Amniotic stem cell (primary cell): ENCODE measurements around the gene CFL1.

Experiments
- DNase-seq: peaks from one replicate; lab custom pipeline; 2025; lab: John Stamatoyannopoulos, UW

The CFL1 gene

DNA sequence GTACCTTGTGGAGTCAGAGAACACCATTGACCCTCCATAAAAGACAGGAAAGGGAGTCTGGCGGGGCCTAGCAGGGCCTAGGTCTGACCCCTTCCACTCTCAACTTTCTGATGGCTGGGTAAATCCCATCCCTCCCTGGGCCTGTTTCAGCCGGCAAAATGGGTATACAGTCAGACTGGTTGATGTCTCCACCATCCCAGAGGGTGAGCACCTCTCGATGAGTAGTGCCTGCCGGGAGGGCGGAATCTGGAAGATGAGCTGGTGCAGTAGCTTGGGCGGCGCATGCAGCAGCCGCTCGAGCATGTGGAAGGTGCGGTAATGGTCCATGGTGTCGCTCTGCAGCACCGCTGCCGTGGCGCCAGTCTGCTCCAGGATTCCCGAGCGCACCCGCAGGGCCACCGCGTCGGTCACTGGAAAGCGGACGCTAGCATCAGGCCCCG lies 29.8 kb upstream of the CFL1 start:
- no peak for DNase-seq

DNA sequence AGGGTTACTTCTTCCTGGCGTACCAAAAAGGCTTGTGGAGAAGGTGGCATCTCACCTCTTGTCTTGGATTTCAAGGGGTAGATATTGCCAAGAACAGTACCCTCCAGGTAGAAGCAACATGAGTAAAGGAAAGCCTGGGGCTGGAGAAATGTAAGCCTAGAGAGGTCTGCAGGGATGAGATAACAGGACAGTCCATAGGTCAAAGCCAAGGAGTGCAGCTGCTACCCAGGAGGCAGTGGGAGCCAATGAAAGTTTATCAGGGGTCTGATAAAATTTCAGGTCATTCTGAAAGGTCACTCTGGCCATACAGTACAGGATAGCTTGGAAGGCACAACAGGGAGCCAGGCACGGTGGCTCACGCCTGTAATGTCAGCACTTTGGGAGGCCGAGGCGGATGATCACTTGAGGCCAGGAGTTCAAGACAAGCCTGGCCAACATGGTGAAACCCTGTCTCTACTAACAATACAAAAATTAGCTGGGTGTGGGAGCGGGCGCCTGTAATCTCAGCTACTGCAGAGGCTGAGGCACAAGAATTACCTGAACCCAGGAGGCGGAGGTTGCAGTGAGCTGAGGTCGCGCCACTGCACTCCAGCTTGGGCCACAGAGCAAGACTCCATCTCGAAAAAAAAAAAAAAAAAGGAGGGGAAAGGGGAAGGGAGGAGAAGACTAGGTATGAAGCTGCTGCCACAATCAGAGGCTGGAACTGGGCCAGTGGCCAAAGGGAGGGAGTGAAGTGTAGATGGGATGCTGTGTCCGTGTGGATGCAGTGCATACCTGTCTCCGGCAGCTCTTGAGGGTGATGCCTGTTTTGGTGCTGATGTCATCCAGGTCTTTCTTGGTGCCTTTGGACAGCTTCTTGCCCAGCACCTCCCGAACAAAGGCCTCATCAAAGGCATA lies 29.1 kb upstream of the CFL1 start:
- no peak for DNase-seq

DNA sequence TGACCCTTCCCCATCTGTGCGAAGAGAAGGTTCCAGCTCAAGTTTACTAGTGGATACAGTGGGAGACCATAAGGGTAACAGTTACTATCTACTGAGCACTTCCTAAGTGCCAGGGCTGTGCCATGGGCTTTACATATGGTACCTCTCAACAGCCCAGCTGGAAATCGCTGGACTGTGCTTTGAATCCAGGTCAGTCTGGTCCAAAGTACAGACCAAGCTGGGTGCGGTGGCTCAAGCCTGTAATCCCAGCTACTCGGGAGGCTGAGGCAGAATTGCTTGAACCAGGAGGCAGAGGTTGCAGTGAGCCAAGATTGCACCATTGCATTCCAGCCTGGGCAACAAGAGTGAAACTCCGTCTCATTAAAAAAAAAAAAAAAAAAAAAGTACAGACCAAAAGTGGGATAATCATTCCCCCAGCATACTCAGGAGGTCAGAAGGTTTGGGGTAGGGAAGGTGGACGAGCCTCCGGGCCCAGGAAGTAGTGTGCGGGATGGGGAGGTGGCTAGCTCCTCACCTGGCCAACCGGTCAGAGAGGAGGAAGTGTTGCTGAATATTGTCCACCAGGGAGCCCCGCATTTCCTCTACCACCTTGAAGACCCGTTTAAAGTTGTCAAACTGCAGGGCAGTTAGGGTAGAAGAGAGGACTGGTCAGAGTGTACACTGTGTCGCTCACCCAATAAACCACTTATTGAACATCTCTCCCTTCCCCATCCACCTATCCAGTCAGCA lies 28.0 kb upstream of the CFL1 start:
- DNase-seq: no peak

DNA sequence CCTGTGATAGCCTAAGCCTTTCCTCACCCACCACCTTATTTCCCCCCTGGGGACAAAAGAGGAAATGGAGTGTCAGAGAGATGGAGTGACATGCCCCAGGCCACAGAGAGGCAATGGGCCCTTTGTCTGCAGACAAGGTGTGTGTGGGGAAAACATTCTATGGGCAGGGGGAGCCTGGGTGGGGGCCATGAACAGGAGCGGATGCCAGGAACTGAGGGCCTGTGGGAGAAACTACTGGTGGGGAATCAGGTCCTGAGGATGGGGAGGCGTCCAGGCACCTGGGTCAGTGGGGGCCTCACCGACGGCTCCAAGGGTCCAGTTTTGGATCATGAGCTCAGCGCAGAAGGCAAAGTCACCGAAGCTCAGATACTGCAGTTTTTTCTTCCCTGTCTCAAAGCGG lies 27.3 kb upstream of the CFL1 start:
- DNase-seq: no peak

DNA sequence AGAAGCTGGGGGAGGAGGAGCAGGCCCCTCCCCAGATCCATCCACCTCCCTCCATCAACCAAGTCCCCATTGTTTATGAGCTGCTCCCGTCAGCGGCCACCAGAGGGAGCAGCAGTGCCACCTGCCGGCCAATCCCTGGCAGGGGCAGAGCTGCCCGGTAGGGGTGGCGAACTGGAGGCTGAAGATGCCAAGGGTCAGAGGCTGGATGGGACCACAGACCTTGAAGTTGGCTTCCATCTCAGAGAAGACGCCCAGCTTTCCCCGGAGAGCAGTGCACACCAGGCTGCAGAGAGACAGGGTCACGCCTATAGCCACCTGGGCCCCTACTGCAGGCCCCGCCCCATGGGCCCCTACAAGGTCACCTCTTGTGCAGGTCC lies 26.7 kb upstream of the CFL1 start:
- no peak for DNase-seq

DNA sequence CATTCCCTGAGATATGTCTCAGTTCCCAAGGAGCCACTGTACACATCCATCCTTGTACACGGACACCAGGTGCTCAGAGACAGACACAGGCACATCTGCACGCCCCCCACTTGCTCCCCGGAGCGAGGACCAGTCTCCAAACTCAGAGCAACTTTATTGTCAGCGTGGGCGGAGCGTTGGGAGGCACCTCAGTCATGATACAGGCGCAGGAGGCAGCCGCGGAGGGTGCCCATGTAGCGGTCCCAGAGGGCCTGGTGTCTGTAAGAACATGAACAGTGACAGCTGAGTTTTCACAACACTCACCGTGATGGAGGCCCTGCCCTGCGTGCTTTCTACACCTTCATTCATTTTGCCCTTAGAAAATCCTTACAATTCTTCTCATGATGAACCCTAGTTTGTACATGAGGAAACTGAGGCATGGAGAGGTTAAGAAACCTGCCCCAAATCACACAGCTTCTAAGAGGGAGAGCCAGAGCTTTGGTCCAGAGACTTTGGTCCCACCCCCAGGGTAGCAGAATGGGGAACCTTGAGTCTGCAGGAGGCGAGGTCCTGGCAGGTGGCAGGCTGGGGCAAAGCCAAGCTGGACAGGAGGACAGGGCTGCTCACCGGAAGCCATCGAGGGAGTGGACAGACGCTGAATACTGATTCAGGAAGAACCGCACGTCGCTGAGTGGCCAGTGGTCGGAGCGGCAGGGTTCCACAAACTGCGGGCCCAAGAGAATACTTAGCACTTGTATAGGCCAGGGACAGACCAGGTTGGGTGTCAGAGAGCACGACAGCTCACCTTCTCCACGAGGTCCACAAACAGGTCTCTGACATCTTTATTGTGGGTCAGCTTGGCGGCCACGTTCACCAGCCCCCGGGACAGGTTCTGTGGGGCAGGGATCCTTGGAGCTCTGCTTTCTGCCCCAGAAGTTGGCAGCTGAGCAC lies 26.1 kb upstream of the CFL1 start:
- DNase-seq: no peak

DNA sequence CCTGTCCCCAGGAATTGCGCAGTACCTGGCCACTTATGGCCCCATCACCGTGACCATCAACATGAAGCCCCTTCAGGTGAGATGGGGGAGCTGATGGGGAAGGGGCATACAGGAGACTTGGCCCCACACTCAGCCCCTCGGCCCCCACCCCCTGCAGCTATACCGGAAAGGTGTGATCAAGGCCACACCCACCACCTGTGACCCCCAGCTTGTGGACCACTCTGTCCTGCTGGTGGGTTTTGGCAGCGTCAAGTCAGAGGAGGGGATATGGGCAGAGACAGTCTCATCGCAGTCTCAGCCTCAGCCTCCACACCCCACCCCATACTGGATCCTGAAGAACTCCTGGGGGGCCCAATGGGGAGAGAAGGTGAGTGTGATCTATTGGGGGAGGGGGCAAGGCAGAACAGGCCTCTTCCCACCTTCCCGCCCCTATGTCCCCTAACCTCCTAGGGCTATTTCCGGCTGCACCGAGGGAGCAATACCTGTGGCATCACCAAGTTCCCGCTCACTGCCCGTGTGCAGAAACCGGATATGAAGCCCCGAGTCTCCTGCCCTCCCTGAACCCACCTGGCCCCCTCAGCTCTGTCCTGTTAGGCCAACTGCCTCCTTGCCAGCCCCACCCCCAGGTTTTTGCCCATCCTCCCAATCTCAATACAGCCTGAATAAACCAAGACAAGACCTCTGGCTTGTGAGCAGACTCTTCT lies 25.2 kb upstream of the CFL1 start:
- DNase-seq: no peak

DNA sequence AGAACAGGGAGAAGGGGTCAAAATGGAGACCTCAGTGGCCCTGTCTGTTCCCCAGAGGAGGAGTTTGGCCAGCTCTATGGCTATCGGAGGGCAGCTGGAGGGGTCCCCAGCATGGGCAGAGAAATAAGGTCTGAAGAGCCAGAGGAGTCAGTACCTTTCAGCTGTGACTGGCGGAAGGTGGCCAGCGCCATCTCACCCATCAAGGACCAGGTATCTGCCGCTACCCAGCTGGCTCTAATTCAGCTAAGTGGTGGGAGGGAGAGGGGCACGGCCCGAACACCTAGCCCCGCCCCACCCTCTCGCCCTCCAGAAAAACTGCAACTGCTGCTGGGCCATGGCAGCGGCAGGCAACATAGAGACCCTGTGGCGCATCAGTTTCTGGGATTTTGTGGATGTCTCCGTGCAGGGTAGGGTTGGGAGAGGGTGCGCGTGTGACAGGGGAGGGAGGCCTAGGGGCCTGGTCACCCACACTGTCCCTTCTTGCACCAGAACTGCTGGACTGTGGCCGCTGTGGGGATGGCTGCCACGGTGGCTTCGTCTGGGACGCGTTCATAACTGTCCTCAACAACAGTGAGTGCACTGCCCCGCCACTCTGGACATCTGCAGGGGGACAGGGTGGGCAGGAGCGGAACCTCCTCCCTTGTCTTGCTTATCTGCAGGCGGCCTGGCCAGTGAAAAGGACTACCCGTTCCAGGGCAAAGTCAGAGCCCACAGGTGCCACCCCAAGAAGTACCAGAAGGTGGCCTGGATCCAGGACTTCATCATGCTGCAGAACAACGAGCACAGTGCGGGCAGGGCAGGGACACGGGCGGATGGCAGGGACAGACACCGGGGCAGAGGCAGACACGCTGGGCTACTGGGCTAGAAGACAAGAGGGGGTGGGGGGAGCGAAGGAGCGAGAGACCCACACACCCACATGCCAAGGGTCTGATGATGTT lies 24.4 kb upstream of the CFL1 start:
- no peak for DNase-seq

DNA sequence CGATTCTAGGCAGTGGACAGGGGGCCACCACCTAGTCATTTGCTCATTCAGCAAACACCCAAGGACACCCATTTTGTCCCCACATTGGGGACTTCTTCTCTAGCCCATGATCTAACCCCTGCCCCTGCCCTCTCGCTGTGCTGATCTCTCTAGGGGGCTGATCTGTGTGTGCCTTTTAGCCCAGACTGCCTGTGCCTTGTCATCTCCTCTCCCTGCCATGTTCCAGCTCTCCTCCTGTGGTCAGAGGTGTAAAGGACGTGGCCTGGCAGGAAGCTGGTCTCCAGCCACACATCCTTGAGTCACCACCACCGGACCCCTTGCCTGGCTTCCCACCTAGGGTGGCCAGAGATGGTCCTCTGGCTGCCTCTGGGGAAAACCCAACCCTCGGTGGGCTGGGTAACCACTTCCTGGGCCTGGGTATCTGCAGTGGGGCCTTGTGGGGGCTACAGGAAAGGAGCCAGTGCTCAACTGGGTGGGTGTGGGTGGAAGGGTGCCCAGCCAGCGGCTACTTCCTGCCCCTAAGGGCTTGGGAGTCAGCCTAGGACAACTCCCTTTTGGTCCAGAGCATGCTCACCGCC lies 23.0 kb upstream of the CFL1 start:
- DNase-seq: no peak

DNA sequence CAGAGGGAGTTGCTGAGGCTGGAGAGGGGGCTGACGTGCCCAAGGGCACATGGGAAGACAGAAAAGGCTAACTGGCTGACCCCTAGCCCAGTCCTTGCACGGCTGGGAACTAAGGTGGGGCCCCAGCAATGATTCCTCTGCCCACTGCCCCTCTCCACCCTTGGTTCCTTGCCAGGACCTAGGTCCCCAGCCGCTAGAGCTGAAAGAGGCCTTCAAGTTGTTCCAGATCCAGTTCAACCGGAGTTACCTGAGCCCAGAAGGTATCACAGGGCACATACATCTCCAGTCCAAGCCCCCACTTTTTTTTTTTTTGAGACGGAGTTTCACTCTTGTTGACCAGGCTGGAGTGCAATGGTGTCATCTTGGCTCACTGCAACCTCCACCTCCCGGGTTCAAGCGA lies 22.0 kb upstream of the CFL1 start:
- no peak for DNase-seq

DNA sequence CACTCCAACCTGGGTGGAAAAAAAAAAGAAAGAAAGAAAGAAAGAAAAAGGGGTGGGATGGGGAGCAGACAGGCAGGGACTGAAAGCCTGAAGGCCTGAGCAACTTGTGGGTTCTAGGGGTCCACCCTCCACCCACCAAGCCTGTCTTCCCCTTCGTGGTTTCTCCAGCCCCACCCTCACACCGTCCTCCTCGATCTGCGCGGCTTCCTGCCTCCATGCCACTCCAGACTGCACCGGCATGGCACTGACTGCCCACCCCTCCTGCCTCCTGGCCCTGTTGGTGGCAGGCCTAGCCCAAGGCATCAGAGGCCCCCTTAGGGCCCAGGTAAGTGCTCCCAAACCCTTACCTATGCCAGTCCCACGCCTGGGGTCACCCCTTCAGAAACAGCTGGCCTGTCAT lies 21.6 kb upstream of the CFL1 start, which contains the start of gene CTSW:
TSS of gene CTSW (plus strand) at position 221 of the 400 bp plus-strand sequence. CDS start at position 239, 18 bp downstream.
- DNase-seq: no peak

DNA sequence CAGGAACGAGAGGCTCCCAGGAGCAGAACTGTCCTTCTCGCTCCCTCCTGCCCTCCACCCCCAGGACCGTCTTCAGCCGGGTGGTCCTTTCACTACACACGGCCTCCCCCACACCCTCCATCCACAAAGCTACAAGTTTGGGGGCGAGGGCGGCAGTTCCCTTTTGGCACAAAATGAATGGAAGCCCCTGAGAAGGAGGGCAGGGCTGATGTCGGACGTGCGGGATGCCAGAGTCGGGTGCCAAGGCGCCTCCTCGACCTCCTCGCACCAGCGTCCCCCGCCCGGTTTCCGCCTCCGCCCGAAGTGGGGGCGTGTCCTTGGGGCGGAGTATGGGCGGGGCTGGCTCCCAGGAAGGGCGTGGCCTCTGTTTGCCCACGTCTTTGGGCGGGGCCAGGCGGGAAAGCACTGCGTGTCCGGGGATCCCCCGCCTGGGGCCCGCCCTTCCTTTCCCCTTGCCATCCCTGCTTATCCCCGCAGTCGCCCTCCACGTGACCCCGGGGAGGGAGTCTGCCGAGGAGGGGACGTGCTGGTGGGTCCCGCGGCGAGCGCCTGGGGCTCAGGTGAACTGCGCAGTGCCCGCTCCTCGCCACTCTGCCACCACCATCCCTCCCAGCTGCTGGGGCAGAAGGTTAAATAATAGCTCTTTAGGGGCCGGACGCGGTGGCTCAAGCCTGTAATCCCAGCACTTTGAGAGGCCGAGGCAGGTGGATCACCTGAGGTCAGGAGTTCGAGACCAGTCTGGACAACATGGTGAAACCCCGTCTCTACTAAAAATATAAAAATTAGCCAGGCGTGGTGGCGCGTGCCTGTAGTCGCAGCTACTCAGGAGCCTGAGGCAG lies 15.6 kb upstream of the CFL1 start:
- DNase-seq: peak; percentile 93

DNA sequence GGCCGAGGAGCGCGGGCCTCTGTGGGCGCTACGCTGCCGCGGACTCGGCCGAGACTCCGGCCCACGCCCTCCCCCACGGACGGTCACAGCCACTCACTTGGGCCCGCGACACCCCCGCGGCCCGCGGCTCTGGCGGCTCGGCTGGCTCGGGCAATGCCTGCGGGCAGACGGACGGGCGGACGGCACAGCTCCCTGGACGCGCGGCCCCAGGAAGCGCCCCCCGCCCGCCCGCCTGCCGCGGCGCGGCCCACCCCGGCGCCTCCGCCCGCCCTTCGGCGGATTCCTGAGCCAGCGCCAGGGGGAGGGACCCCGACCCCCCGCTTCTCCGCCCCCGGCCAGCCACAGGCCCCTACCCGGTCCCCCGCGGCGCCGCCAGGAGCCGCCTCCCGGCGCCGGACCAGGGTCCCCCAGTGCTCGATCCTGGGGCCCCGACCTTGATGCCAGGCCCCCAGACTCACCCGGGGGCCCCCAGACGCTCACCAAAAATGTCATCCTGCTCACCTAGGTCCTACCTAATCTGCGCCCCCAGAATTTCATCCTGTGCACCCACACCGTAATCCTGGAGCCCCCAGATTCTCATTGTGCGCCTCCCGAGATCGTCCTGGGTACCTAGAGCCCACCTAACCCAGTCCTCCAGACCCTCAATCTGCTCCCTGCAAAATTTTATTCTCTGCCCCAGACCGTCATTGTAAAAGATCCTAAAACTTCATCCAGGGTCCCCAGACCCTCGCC lies 14.8 kb upstream of the CFL1 start, which contains the start of gene EFEMP2:
TSS of gene EFEMP2 (minus strand) at position 215 of the 732 bp plus-strand sequence. CDS start 446 bp downstream, outside the sequence.
- no peak for DNase-seq

DNA sequence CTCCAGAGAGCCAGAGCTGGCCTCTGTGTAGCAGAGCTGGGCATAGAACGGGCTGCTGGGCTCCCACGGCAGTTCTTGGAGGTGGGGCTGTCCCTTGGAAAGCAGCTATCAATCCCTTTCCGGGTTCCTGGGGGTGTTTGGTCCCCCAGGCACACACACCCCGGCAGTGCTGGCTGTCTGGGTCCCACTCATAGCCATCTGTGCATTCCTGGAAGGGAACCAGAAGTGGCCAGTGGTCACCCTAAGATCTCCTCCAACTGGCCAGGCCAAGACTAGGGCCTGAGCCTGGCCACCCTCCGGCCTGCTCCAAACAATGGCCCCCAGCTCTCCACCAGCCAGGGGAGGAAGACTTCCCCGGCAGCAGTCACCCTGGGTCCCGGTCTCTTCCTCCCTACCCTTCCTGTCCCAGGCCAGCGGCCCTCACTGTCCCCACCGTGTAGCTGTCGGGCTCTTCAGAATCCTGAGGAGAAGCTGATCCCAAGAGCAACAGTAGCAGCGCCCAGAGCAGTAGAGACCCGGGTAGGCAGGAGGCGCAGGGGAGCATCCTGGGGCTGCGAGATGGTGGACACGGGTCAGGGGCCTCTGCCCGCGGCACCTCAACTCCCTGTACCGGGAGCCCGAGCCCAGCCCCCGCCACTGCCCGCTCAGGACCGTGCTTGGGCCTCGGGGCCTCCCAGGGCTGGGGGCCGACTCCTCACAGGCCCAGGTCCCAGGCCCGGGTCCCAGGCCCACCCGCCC lies 14.0 kb upstream of the CFL1 start:
- DNase-seq: no peak

DNA sequence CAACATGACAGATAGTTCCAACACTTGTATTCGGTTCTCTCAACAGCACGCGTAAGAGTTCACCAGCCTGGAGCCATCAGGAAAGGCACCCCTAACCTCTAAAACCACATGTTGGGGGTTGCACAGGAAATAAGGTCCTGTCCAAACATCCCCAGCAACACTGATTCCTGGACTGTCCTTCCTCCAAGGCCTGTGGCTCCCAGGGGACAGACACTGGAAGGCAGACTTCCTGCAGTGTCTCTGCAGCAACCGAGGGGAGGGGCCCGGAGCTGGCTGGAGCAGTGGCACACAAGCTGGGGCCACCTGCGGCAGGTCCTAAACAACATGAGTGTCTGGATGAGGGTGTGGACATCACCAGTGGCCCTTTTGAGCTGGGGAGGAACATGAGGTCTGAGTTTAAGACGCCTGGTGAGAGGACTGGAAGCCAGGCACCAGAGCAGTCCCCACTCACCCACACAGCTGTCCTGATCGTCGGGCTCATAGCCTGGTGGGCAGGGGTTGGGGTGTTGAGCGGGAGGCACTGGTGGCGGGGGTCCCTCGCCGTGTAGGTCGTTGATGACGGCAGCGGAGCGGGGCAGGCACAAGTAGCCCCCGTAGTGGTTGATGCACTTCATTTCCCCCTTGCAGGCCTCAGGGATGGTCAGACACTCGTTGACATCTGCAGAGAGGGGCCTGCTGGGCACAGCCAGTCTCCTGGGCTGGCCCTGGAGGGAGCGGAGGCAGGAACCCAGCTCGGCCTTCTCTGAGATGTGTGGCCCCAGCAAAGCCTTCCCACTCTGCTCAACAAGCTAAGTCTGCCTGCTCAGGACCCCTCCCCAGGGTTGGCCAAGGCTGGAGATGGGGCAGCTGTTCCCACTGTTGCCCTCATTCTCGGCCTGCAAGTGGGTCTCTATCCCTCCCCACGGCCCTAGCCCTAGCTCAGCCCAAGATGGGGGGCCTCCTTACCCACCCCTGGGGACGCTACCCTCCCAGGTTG lies 13.0 kb upstream of the CFL1 start:
- no peak for DNase-seq

DNA sequence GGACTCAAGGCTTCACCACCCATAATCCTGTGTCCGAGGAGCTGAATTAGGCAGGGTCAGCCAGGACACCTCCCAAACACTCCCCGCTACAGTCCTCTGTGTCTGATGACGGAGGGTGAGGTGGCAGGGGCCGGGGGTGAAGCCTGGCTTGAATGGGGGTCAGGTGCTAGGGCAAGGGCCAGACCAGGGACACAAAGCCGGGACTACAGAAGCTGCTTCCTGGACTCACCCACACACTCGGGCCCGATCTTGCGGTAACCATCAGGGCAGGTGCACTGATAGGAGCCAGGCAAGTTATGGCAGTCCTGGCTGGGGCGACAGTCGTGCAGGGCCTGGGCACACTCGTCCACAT lies 12.3 kb upstream of the CFL1 start:
- no peak for DNase-seq
